GM20000 (cell line): ENCODE data around the gene USP7.

Experiments used
- DNase-seq: peaks from one replicate; pipeline ENCODE4 v3.0.0; 2012; ENCODE audit warnings: low spot score
- CTCF ChIP-seq: IDR thresholded peaks from 2 replicates; pipeline ENCODE4 v1.5.1; 2012; ENCODE audit warnings: mild to moderate bottlenecking, control low read depth; ENCODE audit errors: extremely low read depth, missing control alignments

The USP7 gene

GRCh38 chr16:8916541-8917225, 47.0 kb downstream of the USP7 start:
- no peak for DNase-seq
- TF ChIP-seq CTCF, result no peak

DNA sequence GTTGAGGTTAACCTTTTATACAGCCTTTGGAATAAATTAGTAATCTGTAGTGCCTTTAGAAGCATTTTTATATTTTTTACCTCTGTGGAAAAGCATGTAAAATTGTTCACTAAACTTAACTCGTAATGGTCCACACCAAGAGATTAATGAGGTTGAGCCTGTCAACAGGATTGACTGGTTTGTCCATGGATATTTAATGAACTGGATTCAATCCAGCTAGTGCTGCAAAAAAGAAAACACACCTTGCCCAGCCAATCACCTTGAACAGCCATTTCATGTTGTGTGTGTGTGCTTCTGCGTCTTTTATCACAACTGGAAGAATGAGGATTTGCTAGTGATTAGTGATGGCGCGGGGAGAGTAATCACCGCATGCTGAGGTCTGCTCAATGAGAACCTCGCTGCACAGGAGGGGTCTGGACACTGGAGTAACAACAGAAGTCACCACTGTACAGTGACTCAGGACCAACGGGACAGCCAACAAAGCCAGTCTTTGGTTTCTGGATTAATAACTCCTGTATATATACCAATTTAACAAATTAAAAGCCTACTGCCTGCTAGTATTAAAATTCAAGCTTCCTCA, 47.9 kb downstream of the USP7 start:
- DNase-seq, result no peak
- TF ChIP-seq CTCF, result no peak

DNA sequence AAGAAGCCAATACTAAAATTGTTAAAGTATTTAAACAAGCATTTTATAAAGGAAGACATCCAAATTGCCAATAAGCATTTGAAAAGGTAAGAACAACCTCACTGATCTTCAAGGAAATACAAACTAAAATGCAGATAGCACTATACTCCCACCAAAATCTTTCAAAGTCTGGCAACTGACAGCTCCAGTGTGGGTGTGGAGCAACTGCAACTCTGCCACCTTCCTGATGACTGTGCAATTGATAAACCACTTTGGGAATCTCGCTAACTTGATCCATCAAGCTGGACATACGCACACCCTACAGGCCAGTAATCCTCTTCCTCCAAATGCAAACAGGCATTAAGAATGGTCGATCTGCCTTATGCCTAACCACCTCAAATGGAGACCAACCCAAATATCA, 49.6 kb downstream of the USP7 start:
- DNase-seq, result no peak
- no peak for TF ChIP-seq CTCF

DNA sequence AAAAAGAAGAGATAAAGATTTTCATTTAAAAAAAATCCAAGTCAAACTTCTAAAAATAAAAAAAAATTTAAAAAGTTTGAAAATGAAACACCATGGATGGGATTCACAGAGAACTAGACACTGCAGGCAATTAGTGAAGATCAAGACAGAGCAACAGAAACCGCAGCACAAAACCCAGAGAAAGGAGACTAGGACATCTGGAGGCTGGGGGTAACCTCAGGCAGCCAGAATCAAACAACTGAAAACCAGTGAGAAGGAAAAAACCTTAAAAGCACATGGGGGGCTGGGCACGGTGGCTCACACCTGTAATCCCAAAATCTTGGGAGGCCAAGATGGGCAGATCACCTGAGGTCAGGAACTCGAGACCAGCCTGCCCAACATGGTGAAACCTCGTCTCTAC, 50.9 kb downstream of the USP7 start:
- DNase-seq, result no peak
- TF ChIP-seq CTCF, result no peak

DNA sequence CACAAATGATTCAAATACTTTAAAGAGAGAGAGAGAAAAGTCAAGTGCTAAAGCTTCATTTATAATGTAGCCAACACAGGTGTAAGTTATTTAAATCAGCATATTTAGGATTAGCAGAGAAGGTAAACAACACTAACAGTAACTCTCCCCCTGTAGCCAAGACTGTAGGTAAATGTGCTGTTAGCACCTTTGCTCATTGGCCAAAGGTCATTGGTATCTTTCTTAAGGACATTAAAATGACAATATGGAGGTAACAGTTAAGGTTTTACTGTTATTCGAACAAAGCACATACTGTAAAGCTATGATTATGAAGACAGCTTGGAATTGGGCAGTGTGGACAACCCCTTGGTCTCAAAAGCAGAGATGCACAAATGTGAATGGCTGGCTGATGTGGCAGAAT, 52.9 kb downstream of the USP7 start:
- TF ChIP-seq CTCF, result no peak
- no peak for DNase-seq

- TF ChIP-seq CTCF, result no peak
- no peak for DNase-seq
Measured at GRCh38 chr16:8908810-8909468, 54.8 kb downstream of the USP7 start.

DNA sequence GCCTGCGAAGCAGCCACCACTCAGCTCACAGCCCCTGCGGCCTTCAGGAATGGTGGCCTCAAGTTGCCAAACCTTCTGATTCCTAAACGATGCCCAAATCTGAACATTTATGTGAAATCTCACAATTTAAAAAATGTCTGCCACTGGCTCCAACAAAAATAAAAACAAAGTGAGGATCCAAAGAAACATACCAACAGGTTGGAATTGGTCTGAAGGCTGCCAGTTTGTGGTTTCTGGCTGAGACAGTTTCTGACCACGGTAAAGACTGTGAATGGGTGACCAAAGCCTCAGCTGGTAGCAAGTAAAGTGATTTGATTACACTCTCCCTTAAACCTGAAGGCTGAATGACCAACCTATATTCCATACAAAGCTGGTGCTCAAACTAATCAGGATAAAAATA, 56.6 kb downstream of the USP7 start:
- TF ChIP-seq CTCF, result no peak
- no peak for DNase-seq
